K562 (cell line): Measurements from ENCODE around the gene VDR.

Source experiments
- ETV1 ChIP-seq: fragments of 450-650 bp; conservative IDR thresholded peaks from 2 replicates; pipeline ENCODE4 v1.6.1; 2016; ENCODE audit warnings: missing genetic modification characterization, control low read depth, low read depth, missing compliant biosample characterization
- RBFOX2 ChIP-seq: fragments of 200-400 bp; formaldehyde crosslinking; IDR thresholded peaks from 2 replicates; pipeline ENCODE4 v1.6.1; 2017; ENCODE audit warnings: low read depth, mild to moderate bottlenecking, low read length, moderate library complexity
- ZNF395 ChIP-seq: fragments of 200-800 bp; sonication (Bioruptor generic); IDR thresholded peaks from 2 replicates; pipeline ENCODE4 v1.6.1; 2017; ENCODE audit warnings: missing genetic modification characterization, missing compliant biosample characterization
- TF ChIP-seq, protein P1 (sequence below), 3 experiments: IDR thresholded peaks in 2 of 3; conservative IDR thresholded peaks in 1 of 3; 2 replicates each; pipeline ENCODE4 v1.5.1; 2011 to 2012; ENCODE audit warnings: low read length in 3 of 3, mild to moderate bottlenecking in 3 of 3, control low read depth in 2 of 3, improper control_type of control experiment in 1 of 3, inconsistent platforms in 1 of 3, low read depth in 1 of 3, mixed read lengths in 1 of 3, moderate library complexity in 1 of 3; ENCODE audit not compliant: insufficient read depth in 2 of 3
- TF ChIP-seq, protein P2 (sequence below): fragments of 450-650 bp; formaldehyde crosslinking; IDR thresholded peaks from 2 replicates; pipeline ENCODE4 v1.4.0; 2020; ENCODE audit warnings: mild to moderate bottlenecking, moderate library complexity

GRCh38 chr12:47888153-47888819, 16.5 kb downstream of the VDR start:
- no peak for TF ChIP-seq RBFOX2
- TF ChIP-seq, protein P1, sequence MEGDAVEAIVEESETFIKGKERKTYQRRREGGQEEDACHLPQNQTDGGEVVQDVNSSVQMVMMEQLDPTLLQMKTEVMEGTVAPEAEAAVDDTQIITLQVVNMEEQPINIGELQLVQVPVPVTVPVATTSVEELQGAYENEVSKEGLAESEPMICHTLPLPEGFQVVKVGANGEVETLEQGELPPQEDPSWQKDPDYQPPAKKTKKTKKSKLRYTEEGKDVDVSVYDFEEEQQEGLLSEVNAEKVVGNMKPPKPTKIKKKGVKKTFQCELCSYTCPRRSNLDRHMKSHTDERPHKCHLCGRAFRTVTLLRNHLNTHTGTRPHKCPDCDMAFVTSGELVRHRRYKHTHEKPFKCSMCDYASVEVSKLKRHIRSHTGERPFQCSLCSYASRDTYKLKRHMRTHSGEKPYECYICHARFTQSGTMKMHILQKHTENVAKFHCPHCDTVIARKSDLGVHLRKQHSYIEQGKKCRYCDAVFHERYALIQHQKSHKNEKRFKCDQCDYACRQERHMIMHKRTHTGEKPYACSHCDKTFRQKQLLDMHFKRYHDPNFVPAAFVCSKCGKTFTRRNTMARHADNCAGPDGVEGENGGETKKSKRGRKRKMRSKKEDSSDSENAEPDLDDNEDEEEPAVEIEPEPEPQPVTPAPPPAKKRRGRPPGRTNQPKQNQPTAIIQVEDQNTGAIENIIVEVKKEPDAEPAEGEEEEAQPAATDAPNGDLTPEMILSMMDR (IDR thresholded peaks at IDR 0.05 in 2 of 3, conservative IDR thresholded peaks at IDR 0.05 in 1 of 3; ENCODE audit: insufficient read depth in 2 of 3, low read depth in 1 of 3, low read length in 3 of 3): no peak
- TF ChIP-seq ZNF395 (CRISPR knock-in tag): no peak
- TF ChIP-seq, protein P2, sequence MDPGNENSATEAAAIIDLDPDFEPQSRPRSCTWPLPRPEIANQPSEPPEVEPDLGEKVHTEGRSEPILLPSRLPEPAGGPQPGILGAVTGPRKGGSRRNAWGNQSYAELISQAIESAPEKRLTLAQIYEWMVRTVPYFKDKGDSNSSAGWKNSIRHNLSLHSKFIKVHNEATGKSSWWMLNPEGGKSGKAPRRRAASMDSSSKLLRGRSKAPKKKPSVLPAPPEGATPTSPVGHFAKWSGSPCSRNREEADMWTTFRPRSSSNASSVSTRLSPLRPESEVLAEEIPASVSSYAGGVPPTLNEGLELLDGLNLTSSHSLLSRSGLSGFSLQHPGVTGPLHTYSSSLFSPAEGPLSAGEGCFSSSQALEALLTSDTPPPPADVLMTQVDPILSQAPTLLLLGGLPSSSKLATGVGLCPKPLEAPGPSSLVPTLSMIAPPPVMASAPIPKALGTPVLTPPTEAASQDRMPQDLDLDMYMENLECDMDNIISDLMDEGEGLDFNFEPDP: no peak
- TF ChIP-seq ETV1: no peak
